ENCODE data around the gene MBD5.

The MBD5 gene

DNA sequence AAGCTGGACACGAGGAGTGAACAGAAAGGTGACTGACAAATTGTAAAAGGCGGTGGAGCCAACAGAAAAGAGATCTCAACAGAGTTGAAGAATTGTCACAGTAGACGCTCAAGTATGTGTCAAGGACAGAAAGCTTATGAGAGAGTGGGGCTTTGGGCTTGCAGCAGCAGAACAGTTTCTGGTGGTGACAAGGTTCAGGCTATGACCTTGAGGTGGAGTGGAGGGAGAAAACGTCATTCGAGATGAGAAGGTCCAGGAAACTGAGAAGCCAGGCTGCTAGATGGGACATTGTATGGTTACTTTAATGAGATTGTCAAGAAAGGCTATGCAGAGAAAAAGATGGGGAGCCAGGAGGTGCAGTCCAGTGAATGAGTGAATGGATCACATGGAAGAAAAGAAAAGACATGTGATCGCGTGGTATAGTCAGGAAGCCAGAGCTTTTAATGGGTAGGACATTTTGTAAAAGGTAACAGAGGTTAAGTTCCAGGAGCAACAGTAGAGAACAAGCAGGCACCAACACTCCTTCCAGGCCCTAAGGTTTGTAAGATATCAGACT lies 532.5 kb downstream of the MBD5 start:
- TF ChIP-seq, protein P1, sequence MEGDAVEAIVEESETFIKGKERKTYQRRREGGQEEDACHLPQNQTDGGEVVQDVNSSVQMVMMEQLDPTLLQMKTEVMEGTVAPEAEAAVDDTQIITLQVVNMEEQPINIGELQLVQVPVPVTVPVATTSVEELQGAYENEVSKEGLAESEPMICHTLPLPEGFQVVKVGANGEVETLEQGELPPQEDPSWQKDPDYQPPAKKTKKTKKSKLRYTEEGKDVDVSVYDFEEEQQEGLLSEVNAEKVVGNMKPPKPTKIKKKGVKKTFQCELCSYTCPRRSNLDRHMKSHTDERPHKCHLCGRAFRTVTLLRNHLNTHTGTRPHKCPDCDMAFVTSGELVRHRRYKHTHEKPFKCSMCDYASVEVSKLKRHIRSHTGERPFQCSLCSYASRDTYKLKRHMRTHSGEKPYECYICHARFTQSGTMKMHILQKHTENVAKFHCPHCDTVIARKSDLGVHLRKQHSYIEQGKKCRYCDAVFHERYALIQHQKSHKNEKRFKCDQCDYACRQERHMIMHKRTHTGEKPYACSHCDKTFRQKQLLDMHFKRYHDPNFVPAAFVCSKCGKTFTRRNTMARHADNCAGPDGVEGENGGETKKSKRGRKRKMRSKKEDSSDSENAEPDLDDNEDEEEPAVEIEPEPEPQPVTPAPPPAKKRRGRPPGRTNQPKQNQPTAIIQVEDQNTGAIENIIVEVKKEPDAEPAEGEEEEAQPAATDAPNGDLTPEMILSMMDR (IDR thresholded peaks at IDR 0.05; ENCODE audit: extremely low read depth, missing control alignments) = no peak
- no peak for DNase-seq (ENCODE audit: low spot score)

- no peak for DNase-seq (ENCODE audit: low spot score)
- TF ChIP-seq, protein P1 (IDR thresholded peaks at IDR 0.05; ENCODE audit: extremely low read depth, missing control alignments) = no peak
These were observed 533.8 kb downstream of the MBD5 start for GRCh38 chr2:148554459-148555247.

- DNase-seq (ENCODE audit: low spot score) = no peak
- TF ChIP-seq, protein P1 (IDR thresholded peaks at IDR 0.05; ENCODE audit: extremely low read depth, missing control alignments) = no peak
These were observed 534.9 kb downstream of the MBD5 start for GRCh38 chr2:148555622-148556294.

DNA sequence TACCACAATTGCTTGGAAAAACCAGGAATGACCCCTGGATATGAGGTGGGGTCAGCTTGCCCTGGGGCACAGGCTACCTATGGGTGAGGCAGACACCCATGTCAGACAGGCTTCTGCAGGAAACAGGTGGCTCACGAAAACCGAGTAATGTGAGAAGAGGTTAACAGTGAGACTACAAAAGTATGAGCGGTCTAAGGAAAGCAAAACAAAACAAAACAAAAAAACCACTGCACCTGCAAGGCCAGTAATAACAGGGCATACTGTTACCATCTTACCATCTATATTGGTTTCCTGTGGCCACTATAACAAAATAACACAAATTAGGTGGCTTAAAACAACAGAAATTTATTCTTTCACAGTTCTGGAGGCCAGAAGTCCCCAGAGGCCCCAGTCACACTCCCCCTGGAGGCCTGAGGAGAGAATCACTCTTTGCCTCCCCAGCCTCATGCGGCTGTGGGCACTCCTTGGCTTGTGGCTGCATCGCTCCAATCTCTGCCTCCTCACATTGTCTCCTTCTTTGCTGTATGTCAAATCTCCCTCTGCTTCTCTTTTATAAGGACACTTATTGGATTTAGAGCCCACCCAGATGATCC lies 537.0 kb downstream of the MBD5 start:
- TF ChIP-seq, protein P1 (IDR thresholded peaks at IDR 0.05; ENCODE audit: extremely low read depth, missing control alignments) = no peak
- DNase-seq (ENCODE audit: low spot score) = no peak

DNA sequence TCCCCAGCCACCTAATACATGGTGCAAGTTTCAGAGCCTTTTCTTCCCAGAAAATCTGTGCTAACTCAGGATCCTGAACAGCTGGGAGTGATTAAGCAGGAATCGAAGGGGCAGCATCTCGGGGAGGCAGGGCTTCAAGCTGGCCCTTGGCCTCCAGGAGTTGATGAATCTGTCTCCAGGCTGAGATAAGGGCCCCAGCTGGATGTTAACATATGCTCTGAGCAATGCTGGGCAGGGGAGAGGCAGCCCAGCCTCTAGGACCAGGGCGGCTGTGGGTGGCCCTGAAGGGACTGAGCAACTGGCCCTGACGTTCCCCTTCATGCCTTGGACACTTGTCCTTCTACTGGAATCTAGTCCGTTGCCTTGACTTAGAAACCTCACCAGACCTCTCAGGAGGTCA lies 539.6 kb downstream of the MBD5 start:
- no peak for DNase-seq (ENCODE audit: low spot score)
- TF ChIP-seq, protein P1 (IDR thresholded peaks at IDR 0.05; ENCODE audit: extremely low read depth, missing control alignments) = no peak

DNA sequence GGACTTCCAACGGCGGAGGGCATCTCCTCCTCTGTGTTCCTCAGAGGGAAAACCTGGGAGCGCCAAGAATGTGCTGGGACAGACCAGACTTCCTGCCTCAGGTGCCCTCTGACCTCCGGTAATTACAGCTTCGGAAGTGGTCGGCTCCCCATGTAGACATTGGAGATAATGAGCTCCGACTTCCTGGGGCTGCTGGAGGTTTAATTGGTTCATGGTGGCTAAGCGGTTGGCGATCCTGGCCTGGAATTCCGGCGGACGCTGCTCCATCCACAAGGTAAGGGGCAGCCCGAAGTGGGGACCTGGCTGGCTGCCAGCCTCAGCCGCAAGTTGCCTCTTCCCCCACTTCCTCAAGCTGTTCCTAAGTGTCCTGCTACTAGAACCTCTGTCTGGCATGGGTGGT lies 540.5 kb downstream of the MBD5 start:
- DNase-seq (ENCODE audit: low spot score) = no peak
- TF ChIP-seq, protein P1 (IDR thresholded peaks at IDR 0.05; ENCODE audit: extremely low read depth, missing control alignments) = no peak

Measured in GM20000 (cell line).